Islet of Langerhans (tissue), 1 donor: ENCODE data around the gene NAV2.

Experiments used
- FAIRE-seq: peaks from one replicate; lab custom pipeline; 2011; peaks lifted over from hg19 to GRCh38; lab: Jason Lieb, UNC

The NAV2 gene

GRCh38 chr11:19931771-19932369 lies 219.2 kb downstream of the NAV2 start:
- no peak for FAIRE-seq

GRCh38 chr11:19933132-19933735 lies 220.6 kb downstream of the NAV2 start:
- no peak for FAIRE-seq

- FAIRE-seq, result no peak
Measured at GRCh38 chr11:19933801-19934488, 221.3 kb downstream of the NAV2 start.

- FAIRE-seq, result no peak
Measured at GRCh38 chr11:19934828-19935259, 222.2 kb downstream of the NAV2 start.

GRCh38 chr11:19935507-19935906 lies 222.9 kb downstream of the NAV2 start:
- FAIRE-seq, result no peak

- FAIRE-seq, result no peak
Measured at GRCh38 chr11:19936461-19936860, 223.8 kb downstream of the NAV2 start.

- no peak for FAIRE-seq
Measured at GRCh38 chr11:19938169-19938856, 225.7 kb downstream of the NAV2 start.

GRCh38 chr11:19938866-19939265 lies 226.2 kb downstream of the NAV2 start:
- no peak for FAIRE-seq

GRCh38 chr11:19939415-19939929 lies 226.8 kb downstream of the NAV2 start:
- FAIRE-seq, result no peak

GRCh38 chr11:19940831-19941230 lies 228.2 kb downstream of the NAV2 start:
- FAIRE-seq, result no peak

- FAIRE-seq, result no peak
Measured at GRCh38 chr11:19946681-19947080, 234.0 kb downstream of the NAV2 start.

GRCh38 chr11:19947537-19948114 lies 235.0 kb downstream of the NAV2 start:
- FAIRE-seq, result no peak

- no peak for FAIRE-seq
Measured at GRCh38 chr11:19949606-19950005, 237.0 kb downstream of the NAV2 start.

GRCh38 chr11:19951558-19952115 lies 239.0 kb downstream of the NAV2 start:
- FAIRE-seq, result peak; percentile 69

- FAIRE-seq, result no peak
Measured at GRCh38 chr11:19952116-19952605, 239.5 kb downstream of the NAV2 start.

- FAIRE-seq, result no peak
Measured at GRCh38 chr11:19952911-19953310, 240.3 kb downstream of the NAV2 start.

- FAIRE-seq, result no peak
Measured at GRCh38 chr11:19953336-19953735, 240.7 kb downstream of the NAV2 start.

GRCh38 chr11:19953909-19954308 lies 241.3 kb downstream of the NAV2 start:
- FAIRE-seq, result peak; percentile 72

GRCh38 chr11:19954899-19955298 lies 242.3 kb downstream of the NAV2 start:
- FAIRE-seq, result no peak

GRCh38 chr11:19955660-19956059 lies 243.0 kb downstream of the NAV2 start:
- no peak for FAIRE-seq

- no peak for FAIRE-seq
Measured at GRCh38 chr11:19956228-19956627, 243.6 kb downstream of the NAV2 start.
